GM23338 (cell line): ENCODE data around the gene CHN1.

Source experiments
- CREB1 ChIP-seq: fragments of 250-450 bp; sonication (Bioruptor Pico); IDR thresholded peaks from 2 replicates; pipeline ENCODE4 v1.5.0; 2020; ENCODE audit warnings: low read depth, mild to moderate bottlenecking, moderate library complexity
- ETS1 ChIP-seq: IDR thresholded peaks from 2 replicates; pipeline ENCODE4 v1.6.1; 2016; ENCODE audit warnings: antibody characterized with exemption
- EZH2 ChIP-seq: fragments of 200-600 bp; sonication (generic); IDR thresholded peaks from one replicate; pipeline ENCODE4 v1.8.0; 2017; ENCODE audit warnings: antibody characterized with exemption, mild to moderate bottlenecking, low read depth; ENCODE audit not compliant: unreplicated experiment
- EZH2phosphoT487 ChIP-seq: fragments of 200-600 bp; sonication (generic); IDR thresholded peaks from one replicate; pipeline ENCODE4 v1.8.1; 2018; ENCODE audit warnings: antibody characterized with exemption; ENCODE audit not compliant: unreplicated experiment
- JUNB ChIP-seq: IDR thresholded peaks from one replicate; pipeline ENCODE4 v1.6.1; 2016; ENCODE audit warnings: antibody characterized with exemption; ENCODE audit not compliant: unreplicated experiment
- NANOG ChIP-seq: IDR thresholded peaks from 2 replicates; pipeline ENCODE4 v1.6.1; 2016; ENCODE audit warnings: antibody characterized with exemption, borderline replicate concordance
- POLR2AphosphoS5 ChIP-seq: IDR thresholded peaks from 2 replicates; pipeline ENCODE4 v1.6.1; 2016; ENCODE audit warnings: antibody characterized with exemption, low read depth
- STAT1 ChIP-seq: IDR thresholded peaks from one replicate; pipeline ENCODE4 v1.6.1; 2016; ENCODE audit warnings: antibody characterized with exemption; ENCODE audit not compliant: unreplicated experiment
- ZNF462 ChIP-seq: fragments of 250-450 bp; sonication (Bioruptor Pico); IDR thresholded peaks from 2 replicates; pipeline ENCODE4 v1.5.0; 2020; ENCODE audit warnings: mild to moderate bottlenecking, moderate library complexity
- TF ChIP-seq, protein P1 (sequence below), 2 experiments: fragments of 200-600 bp in 1 of 2; sonication (generic) in 1 of 2; conservative IDR thresholded peaks; 2 replicates each; pipeline versions ENCODE4 v1.5.1 to v1.6.1; 2016 to 2017; ENCODE audit warnings: antibody characterized with exemption in 2 of 2, low read depth in 2 of 2, mild to moderate bottlenecking in 2 of 2, moderate library complexity in 1 of 2
- TF ChIP-seq, protein P2 (sequence below): IDR thresholded peaks from one replicate; pipeline ENCODE4 v1.6.1; 2018; ENCODE audit warnings: antibody characterized with exemption; ENCODE audit not compliant: unreplicated experiment

- TF ChIP-seq, protein P1, sequence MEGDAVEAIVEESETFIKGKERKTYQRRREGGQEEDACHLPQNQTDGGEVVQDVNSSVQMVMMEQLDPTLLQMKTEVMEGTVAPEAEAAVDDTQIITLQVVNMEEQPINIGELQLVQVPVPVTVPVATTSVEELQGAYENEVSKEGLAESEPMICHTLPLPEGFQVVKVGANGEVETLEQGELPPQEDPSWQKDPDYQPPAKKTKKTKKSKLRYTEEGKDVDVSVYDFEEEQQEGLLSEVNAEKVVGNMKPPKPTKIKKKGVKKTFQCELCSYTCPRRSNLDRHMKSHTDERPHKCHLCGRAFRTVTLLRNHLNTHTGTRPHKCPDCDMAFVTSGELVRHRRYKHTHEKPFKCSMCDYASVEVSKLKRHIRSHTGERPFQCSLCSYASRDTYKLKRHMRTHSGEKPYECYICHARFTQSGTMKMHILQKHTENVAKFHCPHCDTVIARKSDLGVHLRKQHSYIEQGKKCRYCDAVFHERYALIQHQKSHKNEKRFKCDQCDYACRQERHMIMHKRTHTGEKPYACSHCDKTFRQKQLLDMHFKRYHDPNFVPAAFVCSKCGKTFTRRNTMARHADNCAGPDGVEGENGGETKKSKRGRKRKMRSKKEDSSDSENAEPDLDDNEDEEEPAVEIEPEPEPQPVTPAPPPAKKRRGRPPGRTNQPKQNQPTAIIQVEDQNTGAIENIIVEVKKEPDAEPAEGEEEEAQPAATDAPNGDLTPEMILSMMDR (conservative IDR thresholded peaks at IDR 0.05; ENCODE audit: low read depth in 2 of 2) = no peak
- TF ChIP-seq EZH2phosphoT487 (no peak), POLR2AphosphoS5 (no peak), EZH2 (no peak), CREB1 (CRISPR knock-in tag) (no peak), NANOG (no peak), ETS1 (no peak), ZNF462 (CRISPR knock-in tag) (no peak), JUNB (no peak), STAT1 (no peak)
- TF ChIP-seq, protein P2, sequence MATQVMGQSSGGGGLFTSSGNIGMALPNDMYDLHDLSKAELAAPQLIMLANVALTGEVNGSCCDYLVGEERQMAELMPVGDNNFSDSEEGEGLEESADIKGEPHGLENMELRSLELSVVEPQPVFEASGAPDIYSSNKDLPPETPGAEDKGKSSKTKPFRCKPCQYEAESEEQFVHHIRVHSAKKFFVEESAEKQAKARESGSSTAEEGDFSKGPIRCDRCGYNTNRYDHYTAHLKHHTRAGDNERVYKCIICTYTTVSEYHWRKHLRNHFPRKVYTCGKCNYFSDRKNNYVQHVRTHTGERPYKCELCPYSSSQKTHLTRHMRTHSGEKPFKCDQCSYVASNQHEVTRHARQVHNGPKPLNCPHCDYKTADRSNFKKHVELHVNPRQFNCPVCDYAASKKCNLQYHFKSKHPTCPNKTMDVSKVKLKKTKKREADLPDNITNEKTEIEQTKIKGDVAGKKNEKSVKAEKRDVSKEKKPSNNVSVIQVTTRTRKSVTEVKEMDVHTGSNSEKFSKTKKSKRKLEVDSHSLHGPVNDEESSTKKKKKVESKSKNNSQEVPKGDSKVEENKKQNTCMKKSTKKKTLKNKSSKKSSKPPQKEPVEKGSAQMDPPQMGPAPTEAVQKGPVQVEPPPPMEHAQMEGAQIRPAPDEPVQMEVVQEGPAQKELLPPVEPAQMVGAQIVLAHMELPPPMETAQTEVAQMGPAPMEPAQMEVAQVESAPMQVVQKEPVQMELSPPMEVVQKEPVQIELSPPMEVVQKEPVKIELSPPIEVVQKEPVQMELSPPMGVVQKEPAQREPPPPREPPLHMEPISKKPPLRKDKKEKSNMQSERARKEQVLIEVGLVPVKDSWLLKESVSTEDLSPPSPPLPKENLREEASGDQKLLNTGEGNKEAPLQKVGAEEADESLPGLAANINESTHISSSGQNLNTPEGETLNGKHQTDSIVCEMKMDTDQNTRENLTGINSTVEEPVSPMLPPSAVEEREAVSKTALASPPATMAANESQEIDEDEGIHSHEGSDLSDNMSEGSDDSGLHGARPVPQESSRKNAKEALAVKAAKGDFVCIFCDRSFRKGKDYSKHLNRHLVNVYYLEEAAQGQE = no peak
These were observed 252.7 kb downstream of the CHN1 start for GRCh38 chr2:174752403-174753037.
